Mesenchymal stem cell (in vitro differentiated cells and primary cell): Measurements from ENCODE around the gene PLEKHD1.

Source experiments
- DNase-seq: peaks from one replicate; pipeline ENCODE4 v3.0.0-alpha.2; 2013
- H2AFZ ChIP-seq: one replicate; pipeline ENCODE4 v1.6.1; 2013; ENCODE audit warnings: low read depth, mild to moderate bottlenecking, control low read depth, inconsistent platforms, low read length, moderate library complexity
- H2AK5ac ChIP-seq: 2 replicates; pipeline ENCODE4 v1.6.1; 2013; ENCODE audit warnings: low read length, moderate library complexity, mild to moderate bottlenecking, inconsistent platforms; ENCODE audit not compliant: severe bottlenecking
- H2BK120ac ChIP-seq: one replicate; pipeline ENCODE4 v1.6.1; 2013; ENCODE audit warnings: low read depth, mild to moderate bottlenecking, inconsistent platforms, low read length, moderate library complexity
- H2BK12ac ChIP-seq, 2 experiments: one replicate each; pipeline ENCODE4 v1.6.1; 2013; ENCODE audit warnings: inconsistent platforms in 2 of 2, low read length in 2 of 2, mild to moderate bottlenecking in 2 of 2, moderate library complexity in 2 of 2, control low read depth in 1 of 2
- H2BK15ac ChIP-seq: one replicate; pipeline ENCODE4 v1.6.1; 2013; ENCODE audit warnings: mild to moderate bottlenecking, low read depth, inconsistent platforms; ENCODE audit not compliant: poor library complexity, severe bottlenecking
- H2BK5ac ChIP-seq: 2 replicates; pipeline ENCODE4 v1.6.1; 2013; ENCODE audit warnings: low read depth, mild to moderate bottlenecking, low read length, control low read depth, inconsistent platforms; ENCODE audit not compliant: poor library complexity, severe bottlenecking
- H3K14ac ChIP-seq, 2 experiments: one replicate each; pipeline ENCODE4 v1.6.1; 2013; ENCODE audit warnings: inconsistent platforms in 2 of 2, low read length in 2 of 2, control low read depth in 1 of 2, mild to moderate bottlenecking in 1 of 2, moderate library complexity in 1 of 2
- H3K18ac ChIP-seq, 2 experiments: one replicate each; pipeline ENCODE4 v1.6.1; 2013; ENCODE audit warnings: inconsistent platforms in 2 of 2, low read length in 2 of 2, control low read depth in 1 of 2, low read depth in 1 of 2, mild to moderate bottlenecking in 1 of 2
- H3K23ac ChIP-seq, 2 experiments: one replicate each; pipeline ENCODE4 v1.6.1; 2013; ENCODE audit warnings: inconsistent platforms in 2 of 2, low read length in 2 of 2, mild to moderate bottlenecking in 2 of 2, moderate library complexity in 2 of 2, control low read depth in 1 of 2
- H3K27ac ChIP-seq: 2 replicates; pipeline ENCODE4 v1.5.1; 2013; ENCODE audit warnings: mild to moderate bottlenecking, moderate library complexity, low read length, control low read depth, inconsistent platforms; ENCODE audit not compliant: poor library complexity, severe bottlenecking
- H3K27me3 ChIP-seq, 2 experiments: 2 replicates each; pipeline versions ENCODE4 v1.6.1 to v1.7.0; 2013; ENCODE audit warnings: low read length in 2 of 2, mild to moderate bottlenecking in 2 of 2, moderate library complexity in 2 of 2, control low read depth in 1 of 2, inconsistent platforms in 1 of 2; ENCODE audit not compliant: control insufficient read depth in 1 of 2, insufficient read depth in 1 of 2
- H3K36me3 ChIP-seq, 2 experiments: 2 replicates each; pipeline versions ENCODE4 v1.6.1 to v1.7.0; 2013; ENCODE audit warnings: low read length in 2 of 2, control low read depth in 1 of 2, inconsistent platforms in 1 of 2, low read depth in 1 of 2, mild to moderate bottlenecking in 1 of 2; ENCODE audit not compliant: insufficient read depth in 2 of 2, control insufficient read depth in 1 of 2
- H3K4ac ChIP-seq, 2 experiments: one replicate each; pipeline ENCODE4 v1.6.1; 2013; ENCODE audit warnings: inconsistent platforms in 2 of 2, low read length in 2 of 2, mild to moderate bottlenecking in 2 of 2, moderate library complexity in 2 of 2, control low read depth in 1 of 2, low read depth in 1 of 2
- H3K4me1 ChIP-seq: 2 replicates; pipeline ENCODE4 v1.6.1; 2013; ENCODE audit warnings: low read depth, low read length, control low read depth; ENCODE audit not compliant: control insufficient read depth, insufficient read depth
- H3K4me2 ChIP-seq: 2 replicates; pipeline ENCODE4 v1.6.1; 2013; ENCODE audit warnings: low read length, mild to moderate bottlenecking, inconsistent platforms; ENCODE audit not compliant: poor library complexity, severe bottlenecking
- H3K4me3 ChIP-seq, 2 experiments: 2 replicates each; pipeline versions ENCODE4 v1.5.1 to v1.7.0; 2013; ENCODE audit warnings: low read length in 2 of 2, mild to moderate bottlenecking in 2 of 2, control low read depth in 1 of 2, low read depth in 1 of 2; ENCODE audit not compliant: insufficient read depth in 1 of 2
- H3K79me1 ChIP-seq: replicated peaks from 2 replicates; pipeline ENCODE4 v1.6.1; 2013; ENCODE audit warnings: mild to moderate bottlenecking, control low read depth, low read length, inconsistent platforms; ENCODE audit not compliant: poor library complexity, severe bottlenecking
- H3K9ac ChIP-seq: 2 replicates; pipeline ENCODE4 v1.7.0; 2013; ENCODE audit warnings: mild to moderate bottlenecking, low read length, moderate library complexity
- H3K9me3 ChIP-seq: 2 replicates; pipeline ENCODE4 v1.7.0; 2013; ENCODE audit warnings: mild to moderate bottlenecking, low read length; ENCODE audit not compliant: control insufficient read depth
- H4K8ac ChIP-seq: one replicate; pipeline ENCODE4 v1.6.1; 2013; ENCODE audit warnings: inconsistent platforms, mild to moderate bottlenecking, low read length, moderate library complexity
- H4K91ac ChIP-seq: one replicate; pipeline ENCODE4 v1.6.1; 2013; ENCODE audit warnings: mild to moderate bottlenecking, low read length, inconsistent platforms
- WGBS: methylation state at CpG from one replicate; pipeline ENCODE4 v1.1.7; 2013; ENCODE audit warnings: mixed read lengths; 5-methylcytosine and 5-hydroxymethylcytosine counted together

PLEKHD1 gene

GRCh38 chr14:69471436-69471835 is 13.1 kb upstream of the PLEKHD1 start:
- H3K79me1 ChIP-seq: no peaks in the 10 kb centered on the region

GRCh38 chr14:69471916-69472315 is 12.6 kb upstream of the PLEKHD1 start:
- Histone ChIP-seq H3K18ac (no peak overlapping the region), H3K36me3 (peaks cover 0 to 6% of the 10 kb centered on the region in 2 experiments), H3K27ac (no peak overlapping the region), H2BK120ac (no peak overlapping the region), H2AFZ (no peak overlapping the region), H4K91ac (no peak overlapping the region), H4K8ac (no peak overlapping the region), H3K23ac (no peak overlapping the region), H2BK12ac (no peak overlapping the region), H3K4me1 (peaks cover 3% of the 10 kb centered on the region), H3K4me2 (no peak overlapping the region), H3K4me3 (no peak overlapping the region), H3K9ac (no peak overlapping the region), H3K79me1 (no peaks in the 10 kb centered on the region), H3K4ac (no peak overlapping the region), H2AK5ac (no peak overlapping the region), H2BK5ac (no peak overlapping the region), H3K9me3 (no peaks in the 10 kb centered on the region), H3K27me3 (peaks cover 0 to 8% of the 10 kb centered on the region in 2 experiments), H3K14ac (no peak overlapping the region), H2BK15ac (no peak overlapping the region)
- no peak for DNase-seq
- WGBS: 82% methylated on average over 10 of the region's 10 CpGs

More at GRCh38 chr14:69471436-69471835, 13.1 kb upstream of the PLEKHD1 start:
- Histone ChIP-seq H3K4me1 (peaks cover 3% of the 10 kb centered on the region), H3K14ac (no peak overlapping the region), H2AK5ac (no peak overlapping the region), H3K4me2 (no peak overlapping the region), H3K4me3 (no peak overlapping the region), H2BK15ac (no peak overlapping the region), H3K18ac (no peak overlapping the region), H3K36me3 (peaks cover 0 to 6% of the 10 kb centered on the region in 2 experiments), H3K9ac (no peak overlapping the region), H3K27ac (no peak overlapping the region), H2BK120ac (no peak overlapping the region), H2BK5ac (no peak overlapping the region), H2AFZ (no peak overlapping the region), H3K9me3 (no peaks in the 10 kb centered on the region), H3K4ac (no peak overlapping the region), H4K91ac (no peak overlapping the region), H3K23ac (peak overlapping the region in 1 of 2 experiments; percentile 50), H2BK12ac (no peak overlapping the region), H3K27me3 (peaks cover 0 to 8% of the 10 kb centered on the region in 2 experiments), H4K8ac (no peak overlapping the region)
- 99% methylated on average over 3 of the region's 3 CpGs for WGBS
- no peak for DNase-seq

GRCh38 chr14:69473260-69473659 is 11.3 kb upstream of the PLEKHD1 start:
- Histone ChIP-seq H3K14ac (no peak overlapping the region), H2BK15ac (no peak overlapping the region), H4K91ac (no peak overlapping the region), H3K79me1 (no peaks in the 10 kb centered on the region), H2AK5ac (no peak overlapping the region), H2AFZ (no peak overlapping the region), H4K8ac (no peak overlapping the region), H3K9me3 (no peaks in the 10 kb centered on the region), H3K4ac (no peak overlapping the region), H2BK12ac (no peak overlapping the region), H3K4me1 (peaks cover 3% of the 10 kb centered on the region), H3K27ac (no peak overlapping the region), H2BK120ac (no peak overlapping the region), H2BK5ac (no peak overlapping the region), H3K36me3 (peaks cover 0 to 6% of the 10 kb centered on the region in 2 experiments), H3K18ac (no peak overlapping the region), H3K4me2 (no peak overlapping the region), H3K4me3 (no peak overlapping the region), H3K27me3 (peaks cover 0 to 8% of the 10 kb centered on the region in 2 experiments), H3K23ac (no peak overlapping the region), H3K9ac (no peak overlapping the region)
- WGBS: 51% methylated on average over 3 of the region's 3 CpGs
- DNase-seq: no peak

- no peak overlapping the region for H3K9ac ChIP-seq
- no peak for DNase-seq
- H3K18ac ChIP-seq: no peak overlapping the region
- WGBS: 94% methylated on average over 2 of the region's 3 CpGs
- H3K4me1 ChIP-seq: peaks cover 3% of the 10 kb centered on the region
- no peak overlapping the region for H3K23ac ChIP-seq
- no peak overlapping the region for H3K4me2 ChIP-seq
- H2BK5ac ChIP-seq: no peak overlapping the region
- no peak overlapping the region for H4K91ac ChIP-seq
- no peak overlapping the region for H2BK120ac ChIP-seq
- H2AFZ ChIP-seq: no peak overlapping the region
- H2AK5ac ChIP-seq: no peak overlapping the region
- peaks cover 0 to 8% of the 10 kb centered on the region in 2 experiments for H3K27me3 ChIP-seq
- H4K8ac ChIP-seq: no peak overlapping the region
- no peak overlapping the region for H2BK12ac ChIP-seq
- H3K79me1 ChIP-seq: no peaks in the 10 kb centered on the region
- peaks cover 0 to 6% of the 10 kb centered on the region in 2 experiments for H3K36me3 ChIP-seq
- no peak overlapping the region for H3K4me3 ChIP-seq
- no peak overlapping the region for H3K4ac ChIP-seq
- no peak overlapping the region for H2BK15ac ChIP-seq
- no peak overlapping the region for H3K27ac ChIP-seq
- no peak overlapping the region for H3K14ac ChIP-seq
- no peaks in the 10 kb centered on the region for H3K9me3 ChIP-seq
These were observed 10.6 kb upstream of the PLEKHD1 start for GRCh38 chr14:69473946-69474345.
